OCI-LY7 (cell line): ENCODE results near the gene GARRE1. TPM values are rescaled to one million over a fixed set of nuclear protein-coding genes. Genes with fewer than 3 reads are reported as not detected.

Experiments used
- BruUV-seq: library from RNA; stranded (reverse); fragments of 400-500 nt; replicated peaks from 2 replicates; lab custom pipeline; 2021; lab: Mats Ljungman, UMichigan
- CTCF ChIA-PET: fragments of 300-600 bp; sonication (Branson Sonifier 250); formaldehyde crosslinking; loops from one replicate; lab custom pipeline; 2022; ENCODE audit warnings: antibody characterized with exemption; ENCODE audit not compliant: unreplicated experiment; lab: Charles Lee
- POLR2A ChIA-PET: fragments of 300-600 bp; sonication (Branson Sonifier 250); formaldehyde crosslinking; loops from one replicate; lab custom pipeline; 2022; ENCODE audit warnings: antibody characterized with exemption; lab: Charles Lee
- DNase-seq: peaks from one replicate; pipeline ENCODE4 v3.0.0-alpha.2; 2015; ENCODE audit warnings: low spot score
- H2AFZ ChIP-seq: fragments of 200-600 bp; sonication (generic), shearing (Covaris generic); 2 replicates; pipeline ENCODE4 v1.6.1; 2014; ENCODE audit warnings: mild to moderate bottlenecking, antibody characterized with exemption, low read length, moderate library complexity
- H3K27ac ChIP-seq: fragments of 200-600 bp; sonication (generic); 2 replicates; pipeline ENCODE4 v1.5.1; 2014; ENCODE audit warnings: mixed run types, low read depth, mild to moderate bottlenecking, moderate library complexity, low read length, inconsistent platforms; ENCODE audit not compliant: poor library complexity, severe bottlenecking
- H3K36me3 ChIP-seq: fragments of 200-600 bp; sonication (generic); 2 replicates; pipeline ENCODE4 v1.6.1; 2014; ENCODE audit warnings: mild to moderate bottlenecking, antibody characterized with exemption, low read length, moderate library complexity, mixed read lengths; ENCODE audit not compliant: insufficient read depth
- H3K4me1 ChIP-seq: fragments of 200-600 bp; sonication (generic); 2 replicates; pipeline ENCODE4 v1.5.1; 2014; ENCODE audit warnings: mild to moderate bottlenecking, low read length; ENCODE audit not compliant: insufficient read depth, poor library complexity, severe bottlenecking
- H3K4me2 ChIP-seq: fragments of 200-600 bp; sonication (generic); 2 replicates; pipeline ENCODE4 v1.6.1; 2014; ENCODE audit warnings: mild to moderate bottlenecking, low read length
- H3K4me3 ChIP-seq: fragments of 200-600 bp; sonication (generic); 2 replicates; pipeline ENCODE4 v1.5.1; 2014; ENCODE audit warnings: mild to moderate bottlenecking, low read depth, low read length; ENCODE audit not compliant: poor library complexity, severe bottlenecking
- H3K79me2 ChIP-seq: fragments of 200-600 bp; sonication (generic); 2 replicates; pipeline ENCODE4 v1.6.1; 2016; ENCODE audit warnings: low read depth, mild to moderate bottlenecking, low read length, moderate library complexity, mixed read lengths; ENCODE audit not compliant: insufficient read depth
- H3K9me2 ChIP-seq: fragments of 200-600 bp; sonication (generic); 2 replicates; pipeline ENCODE4 v1.6.1; 2016; ENCODE audit warnings: mild to moderate bottlenecking, low read length, mixed read lengths; ENCODE audit not compliant: insufficient read depth
- H3K9me3 ChIP-seq: fragments of 200-600 bp; sonication (generic); 2 replicates; pipeline ENCODE4 v1.6.1; 2014; ENCODE audit warnings: mild to moderate bottlenecking, mixed run types, low read length, mixed read lengths
- H4K20me1 ChIP-seq: fragments of 200-600 bp; sonication (generic); 2 replicates; pipeline ENCODE4 v1.6.1; 2014; ENCODE audit warnings: mild to moderate bottlenecking, antibody characterized with exemption, low read length, moderate library complexity, mixed read lengths; ENCODE audit not compliant: insufficient read depth
- EZH2phosphoT487 ChIP-seq: fragments of 200-600 bp; sonication (generic); IDR thresholded peaks from 2 replicates; pipeline ENCODE4 v1.6.1; 2018; ENCODE audit warnings: low read depth, borderline replicate concordance, mild to moderate bottlenecking, mixed run types, antibody characterized with exemption, low read length, moderate library complexity, mixed read lengths
- intact Hi-C: fragments of 100-400 bp; cut with micrococcal nuclease; formaldehyde crosslinking; loops from one replicate; pipeline ENCODE4 v1.10.0; 2022; ENCODE audit not compliant: unreplicated experiment
- total RNA-seq, 2 experiments: library from RNA; depleted of rRNA in 1 of 2; stranded (reverse); fragments of >200 nt in 1 of 2; shearing (Covaris generic) in 1 of 2; gene quantifications; 2 replicates each; pipeline ENCODE4 v1.2.3, GENCODE V29; 2014 to 2022
- TF ChIP-seq, protein P1 (sequence below): fragments of 200-600 bp; sonication (generic); conservative IDR thresholded peaks from 2 replicates; pipeline ENCODE4 v1.5.1; 2014; ENCODE audit warnings: mild to moderate bottlenecking, antibody characterized with exemption, low read length, moderate library complexity, mixed read lengths

GARRE1 gene
- total RNA-seq, 2 experiments from 2014 or later, result 15.4 to 18.8 TPM

- no TSS peak for BruUV-seq
- Histone ChIP-seq H4K20me1 (no peaks in the 10 kb centered on the region), H3K9me3 (no peaks in the 10 kb centered on the region), H3K4me3 (no peak overlapping the region), H2AFZ (no peak overlapping the region), H3K9me2 (no peaks in the 10 kb centered on the region), H3K4me2 (no peak overlapping the region), H3K36me3 (peaks cover 71% of the 10 kb centered on the region), H3K27ac (no peak overlapping the region), H3K4me1 (peaks cover 4% of the 10 kb centered on the region), H3K79me2 (no peaks in the 10 kb centered on the region)
- CTCF ChIA-PET, result no interaction called here
- TF ChIP-seq EZH2phosphoT487, result no peak
- TF ChIP-seq, protein P1, sequence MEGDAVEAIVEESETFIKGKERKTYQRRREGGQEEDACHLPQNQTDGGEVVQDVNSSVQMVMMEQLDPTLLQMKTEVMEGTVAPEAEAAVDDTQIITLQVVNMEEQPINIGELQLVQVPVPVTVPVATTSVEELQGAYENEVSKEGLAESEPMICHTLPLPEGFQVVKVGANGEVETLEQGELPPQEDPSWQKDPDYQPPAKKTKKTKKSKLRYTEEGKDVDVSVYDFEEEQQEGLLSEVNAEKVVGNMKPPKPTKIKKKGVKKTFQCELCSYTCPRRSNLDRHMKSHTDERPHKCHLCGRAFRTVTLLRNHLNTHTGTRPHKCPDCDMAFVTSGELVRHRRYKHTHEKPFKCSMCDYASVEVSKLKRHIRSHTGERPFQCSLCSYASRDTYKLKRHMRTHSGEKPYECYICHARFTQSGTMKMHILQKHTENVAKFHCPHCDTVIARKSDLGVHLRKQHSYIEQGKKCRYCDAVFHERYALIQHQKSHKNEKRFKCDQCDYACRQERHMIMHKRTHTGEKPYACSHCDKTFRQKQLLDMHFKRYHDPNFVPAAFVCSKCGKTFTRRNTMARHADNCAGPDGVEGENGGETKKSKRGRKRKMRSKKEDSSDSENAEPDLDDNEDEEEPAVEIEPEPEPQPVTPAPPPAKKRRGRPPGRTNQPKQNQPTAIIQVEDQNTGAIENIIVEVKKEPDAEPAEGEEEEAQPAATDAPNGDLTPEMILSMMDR, result no peak
- DNase-seq, result no peak
- POLR2A ChIA-PET, result no interaction called here
- intact Hi-C loops, result no loop called here
Measured at GRCh38 chr19:34230820-34231219, 23.5 kb upstream of the GARRE1 start.

GRCh38 chr19:34231439-34231838, 22.9 kb upstream of the GARRE1 start:
- ChIA-PET POLR2A (no interaction called here), CTCF (no interaction called here)
- Histone ChIP-seq H2AFZ (no peak overlapping the region), H3K36me3 (peaks cover 65% of the 10 kb centered on the region), H3K4me1 (no peaks in the 10 kb centered on the region), H4K20me1 (no peaks in the 10 kb centered on the region), H3K4me3 (no peak overlapping the region), H3K9me2 (no peaks in the 10 kb centered on the region), H3K4me2 (no peak overlapping the region), H3K79me2 (no peaks in the 10 kb centered on the region), H3K9me3 (no peaks in the 10 kb centered on the region), H3K27ac (no peak overlapping the region)
- intact Hi-C loops, result no loop called here
- TF ChIP-seq EZH2phosphoT487, result no peak
- TF ChIP-seq, protein P1, result no peak
- DNase-seq, result no peak
- no TSS peak for BruUV-seq

DNA sequence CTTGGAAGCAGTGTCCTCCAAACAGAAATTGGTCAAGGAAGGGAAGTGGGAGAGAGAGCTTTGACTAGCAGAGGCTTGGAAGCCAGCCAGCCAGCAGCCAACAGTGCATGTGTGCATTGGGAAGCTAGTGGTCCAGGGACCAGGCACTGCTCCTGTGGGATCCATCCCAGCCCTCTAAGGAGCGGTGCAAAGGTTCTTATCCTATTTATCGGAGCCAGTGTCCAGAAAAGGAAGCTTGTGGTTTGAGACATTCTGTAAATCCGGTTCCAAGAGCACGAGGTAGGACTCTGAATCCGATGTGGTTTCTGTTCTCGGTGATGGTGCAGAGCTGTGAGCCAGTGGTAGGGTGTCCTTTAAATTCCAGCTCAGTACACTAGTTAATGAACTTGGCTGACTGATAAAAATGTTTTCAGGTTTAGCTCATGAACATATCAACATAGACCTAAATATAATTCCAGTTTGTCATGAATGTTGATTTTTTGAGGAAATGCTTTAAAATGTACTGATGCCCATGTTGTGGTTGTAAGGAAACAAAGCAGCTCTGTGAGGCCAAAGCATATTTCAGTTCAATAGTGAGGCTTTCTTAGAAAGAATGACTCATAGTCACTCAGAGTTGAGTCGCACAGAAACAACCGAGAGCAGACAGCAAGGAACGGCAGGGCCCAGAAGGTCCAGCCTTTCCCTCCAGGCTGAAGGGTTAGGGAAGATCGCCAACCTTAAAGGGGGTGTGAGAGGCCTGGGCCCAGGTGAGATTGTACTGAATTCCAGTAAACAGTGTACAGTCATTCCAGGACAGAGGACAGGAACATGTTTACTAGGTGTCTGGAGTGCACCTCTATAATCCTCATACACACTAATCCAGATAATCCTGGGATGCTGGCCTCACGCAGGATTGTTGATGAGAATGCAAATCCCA, 21.5 kb upstream of the GARRE1 start:
- Histone ChIP-seq H2AFZ (no peak overlapping the region), H3K4me1 (no peaks in the 10 kb centered on the region), H4K20me1 (no peaks in the 10 kb centered on the region), H3K4me2 (no peak overlapping the region), H3K9me2 (no peaks in the 10 kb centered on the region), H3K79me2 (no peaks in the 10 kb centered on the region), H3K4me3 (no peak overlapping the region), H3K9me3 (no peaks in the 10 kb centered on the region), H3K36me3 (peaks cover 51% of the 10 kb centered on the region), H3K27ac (no peak overlapping the region)
- DNase-seq, result no peak
- POLR2A ChIA-PET, result no interaction called here
- TF ChIP-seq, protein P1, result no peak
- no peak for TF ChIP-seq EZH2phosphoT487
- CTCF ChIA-PET, result interaction anchor here (0.9 kb wide), 1 partner anchor 114 kb away, joined by 3 read pairs; no protein-coding TSS in a partner anchor
- no TSS peak for BruUV-seq
- intact Hi-C loops, result no loop called here
